D341Med (cell line): Measurements from ENCODE around the gene COPB1.
"Not testable (repeated sequence)": the region's sequence is repeated elsewhere in the genome, so short reads cannot be mapped to it uniquely, and the experiment has no call there.

ENCODE experiments used
- DNase-seq: peaks from one replicate; pipeline ENCODE4 v3.0.0; 2012; ENCODE audit warnings: low spot score

The COPB1 gene

GRCh38 chr11:14499560-14500180 lies at the start of gene COPB1:
COPB1 (minus strand) TSS chr11:14499811; CDS start chr11:14498928, 883 bp downstream.
- DNase-seq: peak; percentile 89

- DNase-seq: no peak
These were observed 47.8 kb upstream of the COPB1 start for GRCh38 chr11:14547440-14547839.

- no peak for DNase-seq
These were observed 47.1 kb upstream of the COPB1 start for GRCh38 chr11:14546672-14547071.

GRCh38 chr11:14544611-14545010 lies 45.0 kb upstream of the COPB1 start:
- no peak for DNase-seq

- DNase-seq: no peak
These were observed 43.6 kb upstream of the COPB1 start for GRCh38 chr11:14543260-14543659.

- DNase-seq: no peak
These were observed 42.7 kb upstream of the COPB1 start for GRCh38 chr11:14542324-14542723.

- no peak for DNase-seq
These were observed 41.8 kb upstream of the COPB1 start for GRCh38 chr11:14541192-14541947.

GRCh38 chr11:14539982-14540421 lies 40.4 kb upstream of the COPB1 start:
- no peak for DNase-seq

- DNase-seq: no peak
These were observed 39.4 kb upstream of the COPB1 start for GRCh38 chr11:14538926-14539554.

- DNase-seq: no peak
These were observed 38.8 kb upstream of the COPB1 start for GRCh38 chr11:14538271-14538925.

- DNase-seq: peak; percentile 65
These were observed 37.6 kb upstream of the COPB1 start for GRCh38 chr11:14537134-14537599.

GRCh38 chr11:14535166-14535565 lies 35.6 kb upstream of the COPB1 start:
- DNase-seq: not testable (repeated sequence)

- DNase-seq: no peak
These were observed 30.3 kb upstream of the COPB1 start for GRCh38 chr11:14529951-14530350.

- DNase-seq: no peak
These were observed 29.7 kb upstream of the COPB1 start for GRCh38 chr11:14529321-14529720.

GRCh38 chr11:14522801-14523200 lies 23.2 kb upstream of the COPB1 start:
- no peak for DNase-seq

GRCh38 chr11:14522245-14522644 lies 22.6 kb upstream of the COPB1 start:
- no peak for DNase-seq

- no peak for DNase-seq
These were observed 21.1 kb upstream of the COPB1 start for GRCh38 chr11:14520747-14521151.

GRCh38 chr11:14519917-14520746 lies 20.5 kb upstream of the COPB1 start, which contains the start of gene PSMA1:
PSMA1 (minus strand) TSS chr11:14520386; CDS start chr11:14520299, 87 bp downstream.
- peak; percentile 92 for DNase-seq

GRCh38 chr11:14519597-14519916 lies 19.9 kb upstream of the COPB1 start:
- no peak for DNase-seq

GRCh38 chr11:14518820-14519219 lies 19.2 kb upstream of the COPB1 start:
- no peak for DNase-seq

GRCh38 chr11:14513800-14514199 lies 14.2 kb upstream of the COPB1 start:
- DNase-seq: no peak

- DNase-seq: no peak
These were observed 6.9 kb upstream of the COPB1 start for GRCh38 chr11:14506532-14506931.
